Suprapubic skin (tissue), 4 donors: ENCODE measurements around the gene C10orf67. TPM values are rescaled to one million over a fixed set of nuclear protein-coding genes. Genes with fewer than 3 reads are reported as not detected.

Source experiments
- DNase-seq, 2 donors: peaks; one replicate each; pipeline ENCODE4 v3.0.0-alpha.2; 2019; ENCODE audit warnings: low spot score in 2 of 2
- H3K27ac ChIP-seq: fragments of 200-600 bp; sonication (generic); one replicate; pipeline ENCODE4 v1.5.1; 2019
- H3K27me3 ChIP-seq: fragments of 200-600 bp; sonication (generic); one replicate; pipeline ENCODE4 v1.5.1; 2019
- H3K36me3 ChIP-seq: fragments of 200-600 bp; sonication (generic); one replicate; pipeline ENCODE4 v1.5.1; 2019
- H3K4me1 ChIP-seq: fragments of 200-600 bp; sonication (generic); one replicate; pipeline ENCODE4 v1.5.1; 2019
- H3K4me3 ChIP-seq: fragments of 200-600 bp; sonication (generic); one replicate; pipeline ENCODE4 v1.5.1; 2019; ENCODE audit warnings: mild to moderate bottlenecking
- H3K9me3 ChIP-seq: fragments of 200-600 bp; sonication (generic); one replicate; pipeline ENCODE4 v1.5.1; 2019
- EP300 ChIP-seq: sonication (generic); formaldehyde crosslinking; IDR thresholded peaks from one replicate; pipeline ENCODE4 v1.6.1; 2017; ENCODE audit warnings: antibody characterized with exemption
- POLR2A ChIP-seq, 2 donors: fragments of 450-650 bp; IDR thresholded peaks; one replicate each; pipeline ENCODE4 v1.6.1; 2017; ENCODE audit warnings: antibody characterized with exemption in 2 of 2, mild to moderate bottlenecking in 2 of 2, moderate library complexity in 2 of 2
- POLR2AphosphoS5 ChIP-seq, 3 donors: sonication (generic); formaldehyde crosslinking; IDR thresholded peaks; one replicate each; pipeline ENCODE4 v1.6.1; 2017; ENCODE audit warnings: antibody characterized with exemption in 3 of 3
- WGBS: methylation state at CpG from one replicate; pipeline ENCODE4 v1.1.5; 2018; 5-methylcytosine and 5-hydroxymethylcytosine counted together
- total RNA-seq, 4 donors: library from RNA; depleted of rRNA; stranded (reverse); fragments of >200 nt; gene quantifications; one replicate each; pipeline ENCODE4 v1.1.0, GENCODE V29; 2016
- TF ChIP-seq, protein P1 (sequence below), 2 donors: fragments of 200-600 bp in 1 of 2; fragments of 450-650 bp in 1 of 2; sonication (generic) in 1 of 2; IDR thresholded peaks; one replicate each; pipeline ENCODE4 v1.5.1; 2016 to 2019; ENCODE audit warnings: antibody characterized with exemption in 2 of 2, mild to moderate bottlenecking in 1 of 2, moderate library complexity in 1 of 2

The C10orf67 gene
- total RNA-seq, 4 donors from 2014 or later, result 0.93 to 1.5 (median 1.5) TPM

DNA sequence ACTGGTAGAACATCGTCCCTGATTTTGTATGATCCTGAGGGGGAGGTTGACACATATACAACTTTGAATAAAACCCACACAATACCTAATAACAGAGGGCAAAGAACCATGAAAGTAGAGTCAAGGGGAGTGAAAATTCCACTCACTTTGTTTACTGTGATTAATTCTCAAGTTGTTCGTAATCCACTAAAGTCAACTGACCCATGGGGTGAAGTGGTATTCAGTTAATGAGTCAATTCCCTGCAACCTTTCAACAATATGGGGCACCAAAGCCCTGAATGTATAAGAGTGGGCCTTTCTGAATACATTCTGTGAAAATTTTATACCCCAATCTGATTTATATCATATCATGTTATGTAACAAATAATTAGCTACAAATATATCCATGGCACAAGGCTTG is 39.0 kb upstream of the C10orf67 start:
- Histone ChIP-seq H3K36me3 (no peaks in the 10 kb centered on the region), H3K27ac (peak overlapping the region; percentile 18), H3K4me1 (peaks cover 4% of the 10 kb centered on the region), H3K4me3 (no peak overlapping the region), H3K9me3 (no peaks in the 10 kb centered on the region), H3K27me3 (no peaks in the 10 kb centered on the region)
- WGBS, result 71% methylated on average over 2 of the region's 2 CpGs
- TF ChIP-seq POLR2AphosphoS5 (IDR thresholded peaks at IDR 0.05), result no peak
- TF ChIP-seq, protein P1, sequence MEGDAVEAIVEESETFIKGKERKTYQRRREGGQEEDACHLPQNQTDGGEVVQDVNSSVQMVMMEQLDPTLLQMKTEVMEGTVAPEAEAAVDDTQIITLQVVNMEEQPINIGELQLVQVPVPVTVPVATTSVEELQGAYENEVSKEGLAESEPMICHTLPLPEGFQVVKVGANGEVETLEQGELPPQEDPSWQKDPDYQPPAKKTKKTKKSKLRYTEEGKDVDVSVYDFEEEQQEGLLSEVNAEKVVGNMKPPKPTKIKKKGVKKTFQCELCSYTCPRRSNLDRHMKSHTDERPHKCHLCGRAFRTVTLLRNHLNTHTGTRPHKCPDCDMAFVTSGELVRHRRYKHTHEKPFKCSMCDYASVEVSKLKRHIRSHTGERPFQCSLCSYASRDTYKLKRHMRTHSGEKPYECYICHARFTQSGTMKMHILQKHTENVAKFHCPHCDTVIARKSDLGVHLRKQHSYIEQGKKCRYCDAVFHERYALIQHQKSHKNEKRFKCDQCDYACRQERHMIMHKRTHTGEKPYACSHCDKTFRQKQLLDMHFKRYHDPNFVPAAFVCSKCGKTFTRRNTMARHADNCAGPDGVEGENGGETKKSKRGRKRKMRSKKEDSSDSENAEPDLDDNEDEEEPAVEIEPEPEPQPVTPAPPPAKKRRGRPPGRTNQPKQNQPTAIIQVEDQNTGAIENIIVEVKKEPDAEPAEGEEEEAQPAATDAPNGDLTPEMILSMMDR (IDR thresholded peaks at IDR 0.05), result no peak
- TF ChIP-seq POLR2A (IDR thresholded peaks at IDR 0.05), result no peak
- no peak for TF ChIP-seq EP300
- no peak for DNase-seq

DNA sequence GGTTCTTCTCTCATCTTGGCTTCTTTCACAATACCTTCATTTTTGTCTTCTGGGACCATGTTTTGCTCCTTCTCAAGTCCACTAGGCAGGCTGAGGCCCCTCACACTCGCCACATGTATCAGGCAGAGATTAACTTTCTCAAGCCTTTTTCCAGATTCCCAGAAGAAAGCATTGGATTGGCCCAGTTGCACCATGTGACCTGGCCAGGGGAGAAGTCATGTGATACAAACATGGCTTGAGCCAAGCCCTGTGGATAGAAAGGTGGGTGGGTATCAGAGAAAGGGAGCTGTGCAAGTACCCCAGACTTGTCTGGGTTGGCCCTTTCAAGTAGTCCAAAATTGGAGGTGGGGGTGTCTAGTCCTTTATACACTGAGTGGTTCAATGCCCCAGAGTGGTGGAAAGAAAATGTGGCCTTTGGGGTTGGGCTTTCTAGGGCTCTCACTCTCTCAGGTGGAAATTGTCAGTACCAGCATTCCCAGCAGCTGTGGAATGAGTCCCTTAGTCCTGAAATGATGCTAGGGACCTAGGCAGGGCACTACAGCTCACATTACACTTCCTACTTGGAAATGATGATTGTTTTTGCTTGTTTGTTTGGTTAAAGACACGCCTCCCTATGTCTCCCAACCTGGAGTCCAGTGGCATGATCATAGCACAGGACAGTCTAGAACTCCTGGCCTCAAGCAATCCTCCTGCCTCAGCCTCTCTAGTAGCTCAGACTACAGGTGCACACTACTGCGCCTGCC is 36.9 kb upstream of the C10orf67 start:
- H3K9me3 ChIP-seq, result no peaks in the 10 kb centered on the region
- H3K4me3 ChIP-seq, result no peak overlapping the region
- TF ChIP-seq POLR2AphosphoS5 (IDR thresholded peaks at IDR 0.05), result no peak
- TF ChIP-seq EP300, result no peak
- TF ChIP-seq, protein P1 (IDR thresholded peaks at IDR 0.05), result no peak
- no peak for TF ChIP-seq POLR2A (IDR thresholded peaks at IDR 0.05)
- H3K4me1 ChIP-seq, result peaks cover 4% of the 10 kb centered on the region
- H3K27me3 ChIP-seq, result no peaks in the 10 kb centered on the region
- 90% methylated on average over 3 of the region's 3 CpGs for WGBS
- H3K27ac ChIP-seq, result no peak overlapping the region
- DNase-seq, result no peak
- H3K36me3 ChIP-seq, result no peaks in the 10 kb centered on the region

- no peaks in the 10 kb centered on the region for H3K9me3 ChIP-seq
- peaks cover 4% of the 10 kb centered on the region for H3K4me1 ChIP-seq
- no peaks in the 10 kb centered on the region for H3K27me3 ChIP-seq
- no peak overlapping the region for H3K4me3 ChIP-seq
- H3K27ac ChIP-seq, result no peak overlapping the region
- TF ChIP-seq POLR2A (IDR thresholded peaks at IDR 0.05), result no peak
- no peak for TF ChIP-seq POLR2AphosphoS5 (IDR thresholded peaks at IDR 0.05)
- TF ChIP-seq, protein P1 (IDR thresholded peaks at IDR 0.05), result no peak
- no peak for TF ChIP-seq EP300
- 62% methylated on average over 3 of the region's 3 CpGs for WGBS
- no peak for DNase-seq
- H3K36me3 ChIP-seq, result no peaks in the 10 kb centered on the region
These were observed 35.1 kb upstream of the C10orf67 start for GRCh38 chr10:23379686-23380085.

- no peaks in the 10 kb centered on the region for H3K36me3 ChIP-seq
- no peaks in the 10 kb centered on the region for H3K27me3 ChIP-seq
- WGBS, result 89% methylated on average over 3 of the region's 3 CpGs
- no peak for TF ChIP-seq POLR2A (IDR thresholded peaks at IDR 0.05)
- no peak for TF ChIP-seq EP300
- TF ChIP-seq, protein P1 (IDR thresholded peaks at IDR 0.05), result no peak
- TF ChIP-seq POLR2AphosphoS5 (IDR thresholded peaks at IDR 0.05), result no peak
- H3K9me3 ChIP-seq, result no peaks in the 10 kb centered on the region
- H3K27ac ChIP-seq, result no peak overlapping the region
- no peaks in the 10 kb centered on the region for H3K4me1 ChIP-seq
- H3K4me3 ChIP-seq, result no peak overlapping the region
- DNase-seq, result no peak
These were observed 31.6 kb upstream of the C10orf67 start for GRCh38 chr10:23376229-23376655.

- Histone ChIP-seq H3K36me3 (no peaks in the 10 kb centered on the region), H3K4me3 (no peak overlapping the region), H3K9me3 (no peaks in the 10 kb centered on the region), H3K27me3 (no peaks in the 10 kb centered on the region), H3K4me1 (peaks cover 8% of the 10 kb centered on the region), H3K27ac (no peak overlapping the region)
- TF ChIP-seq POLR2AphosphoS5 (IDR thresholded peaks at IDR 0.05) (no peak), POLR2A (IDR thresholded peaks at IDR 0.05) (no peak), EP300 (no peak)
- TF ChIP-seq, protein P1 (IDR thresholded peaks at IDR 0.05), result no peak
- 94% methylated on average over 4 of the region's 4 CpGs for WGBS
- no peak for DNase-seq
These were observed 30.8 kb upstream of the C10orf67 start for GRCh38 chr10:23375366-23375765.
